Choroid plexus epithelial cell (primary cell): ENCODE measurements around the gene GPBP1L1.

Experiments used
- DNase-seq: peaks from one replicate; pipeline ENCODE4 v3.0.0-alpha.2; 2010; ENCODE audit warnings: low read depth
- H3K4me3 ChIP-seq: 2 replicates; pipeline ENCODE4 v1.5.1; 2011; ENCODE audit warnings: low read depth, mild to moderate bottlenecking, control low read depth, low read length, moderate library complexity
- TF ChIP-seq, protein P1 (sequence below): conservative IDR thresholded peaks from 2 replicates; pipeline ENCODE4 v1.5.1; 2011; ENCODE audit warnings: low read depth, mild to moderate bottlenecking, control low read depth, inconsistent platforms, low read length, moderate library complexity

Gene GPBP1L1

DNA sequence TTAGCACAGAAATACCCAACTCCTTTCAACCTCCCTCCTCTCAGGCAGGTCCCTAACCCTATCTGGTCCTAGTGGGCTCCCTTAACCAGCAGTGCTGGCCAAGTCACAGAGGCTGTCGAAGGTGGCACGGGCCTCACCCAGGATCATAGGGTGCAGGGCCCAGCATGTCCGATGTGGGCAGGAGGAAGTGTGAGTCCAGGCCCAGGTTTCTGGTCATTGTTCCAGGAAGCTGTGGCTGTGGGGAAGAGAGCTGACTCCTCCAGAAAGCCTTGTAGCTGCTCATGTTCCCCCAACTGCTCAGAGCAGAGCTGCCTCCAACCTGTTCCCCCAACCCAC is 64.9 kb downstream of the GPBP1L1 start:
- TF ChIP-seq, protein P1, sequence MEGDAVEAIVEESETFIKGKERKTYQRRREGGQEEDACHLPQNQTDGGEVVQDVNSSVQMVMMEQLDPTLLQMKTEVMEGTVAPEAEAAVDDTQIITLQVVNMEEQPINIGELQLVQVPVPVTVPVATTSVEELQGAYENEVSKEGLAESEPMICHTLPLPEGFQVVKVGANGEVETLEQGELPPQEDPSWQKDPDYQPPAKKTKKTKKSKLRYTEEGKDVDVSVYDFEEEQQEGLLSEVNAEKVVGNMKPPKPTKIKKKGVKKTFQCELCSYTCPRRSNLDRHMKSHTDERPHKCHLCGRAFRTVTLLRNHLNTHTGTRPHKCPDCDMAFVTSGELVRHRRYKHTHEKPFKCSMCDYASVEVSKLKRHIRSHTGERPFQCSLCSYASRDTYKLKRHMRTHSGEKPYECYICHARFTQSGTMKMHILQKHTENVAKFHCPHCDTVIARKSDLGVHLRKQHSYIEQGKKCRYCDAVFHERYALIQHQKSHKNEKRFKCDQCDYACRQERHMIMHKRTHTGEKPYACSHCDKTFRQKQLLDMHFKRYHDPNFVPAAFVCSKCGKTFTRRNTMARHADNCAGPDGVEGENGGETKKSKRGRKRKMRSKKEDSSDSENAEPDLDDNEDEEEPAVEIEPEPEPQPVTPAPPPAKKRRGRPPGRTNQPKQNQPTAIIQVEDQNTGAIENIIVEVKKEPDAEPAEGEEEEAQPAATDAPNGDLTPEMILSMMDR, result no peak
- H3K4me3 ChIP-seq, result no peak overlapping the region
- DNase-seq, result no peak

DNA sequence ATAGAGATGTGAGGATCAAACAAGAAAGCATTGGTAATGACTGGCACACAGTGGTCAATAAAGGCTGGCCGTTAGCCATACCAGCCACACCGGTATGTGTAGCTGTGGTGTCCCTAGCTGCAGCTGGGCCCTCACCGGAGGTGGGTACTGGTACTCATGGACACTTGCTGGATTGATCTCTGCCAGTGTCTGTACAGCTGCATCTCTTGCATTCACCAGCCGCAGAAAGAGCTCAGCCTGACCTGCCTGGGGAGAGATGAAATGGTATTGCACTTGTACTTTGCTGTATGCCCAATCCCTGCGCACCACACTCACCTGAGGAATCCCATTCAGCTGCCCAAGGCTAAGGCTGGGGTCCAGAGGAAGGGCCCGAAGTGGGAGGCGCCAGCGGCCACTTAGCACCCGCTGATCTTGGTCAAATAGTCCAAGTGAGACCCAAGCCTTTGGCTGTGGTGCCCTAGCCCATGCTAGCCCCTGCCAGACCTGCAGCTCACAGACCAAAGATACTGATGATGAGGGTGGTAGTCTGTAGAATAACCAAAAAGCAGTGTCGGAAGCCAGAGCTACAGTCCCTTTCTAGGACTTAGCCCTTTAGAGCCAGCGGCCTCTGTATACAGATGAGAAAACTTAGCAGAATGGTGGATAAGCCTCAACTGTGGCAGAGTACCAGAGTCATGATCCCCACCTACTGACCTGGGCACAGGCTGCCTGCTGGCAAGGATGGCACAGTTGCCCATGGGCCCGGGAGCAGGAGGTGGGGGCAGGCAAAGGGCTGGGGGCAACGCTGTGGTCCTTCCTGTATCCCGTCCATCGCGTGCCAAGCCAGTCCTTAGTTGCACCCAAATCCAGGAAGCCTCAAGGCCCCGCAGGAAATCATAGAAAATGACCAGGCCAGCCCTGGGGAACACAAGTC is 65.5 kb downstream of the GPBP1L1 start:
- H3K4me3 ChIP-seq, result no peak overlapping the region
- TF ChIP-seq, protein P1, result no peak
- no peak for DNase-seq

DNA sequence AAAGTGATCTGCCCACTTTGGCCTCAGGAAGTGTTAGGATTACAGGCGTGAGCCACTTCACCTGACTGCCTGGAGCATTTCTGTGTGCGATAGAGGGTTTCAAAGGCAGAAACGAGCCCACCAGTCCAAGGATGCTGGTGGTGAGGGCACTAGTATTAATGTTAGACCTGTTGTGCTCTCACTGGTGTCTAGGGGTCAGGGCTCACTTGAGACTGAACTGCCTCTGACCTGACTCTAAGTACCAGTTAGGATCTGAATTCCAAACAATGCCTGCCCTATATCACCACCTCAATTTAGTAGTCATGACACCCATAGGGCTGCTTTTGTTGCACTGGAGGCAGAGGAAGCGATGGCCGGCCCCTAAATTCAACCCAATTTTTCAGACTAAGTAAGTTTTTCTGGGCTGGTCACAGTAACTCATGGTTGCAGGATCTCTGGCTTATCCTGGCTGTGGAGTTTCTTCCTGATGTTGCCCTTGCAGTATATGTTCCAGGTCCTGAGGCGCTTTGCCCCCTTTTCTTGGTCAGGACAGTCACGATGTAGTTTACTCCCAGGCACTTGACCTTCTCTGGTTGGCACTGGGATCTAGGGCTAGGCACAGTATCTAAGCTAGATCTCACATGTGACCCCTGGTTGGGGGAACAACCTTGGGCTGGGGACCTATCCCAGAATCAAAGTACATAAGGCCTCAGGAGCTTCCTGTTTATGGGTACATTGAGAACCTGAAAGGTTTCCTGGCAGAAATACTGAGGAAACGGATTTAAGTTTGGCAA is 67.0 kb downstream of the GPBP1L1 start:
- TF ChIP-seq, protein P1, result no peak
- H3K4me3 ChIP-seq, result no peak overlapping the region
- DNase-seq, result no peak

DNA sequence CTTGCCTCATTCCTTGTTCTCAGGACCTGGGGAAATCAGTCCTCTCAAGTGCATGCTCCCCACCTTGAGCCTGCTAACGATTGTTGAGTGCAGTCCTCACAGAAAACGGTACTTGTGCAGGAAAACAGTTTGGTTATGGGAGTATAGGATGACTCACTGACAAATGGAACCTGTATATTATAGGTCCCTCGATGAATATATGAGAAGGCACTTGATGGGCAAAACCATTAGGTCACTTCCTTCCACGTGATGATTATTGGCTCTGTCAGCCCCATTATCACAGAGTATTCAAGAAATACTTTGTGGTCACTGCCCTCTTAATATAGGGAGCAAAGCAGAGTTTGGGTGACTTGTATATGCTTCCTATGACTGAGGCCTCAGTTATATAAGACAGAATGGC is 68.7 kb downstream of the GPBP1L1 start:
- TF ChIP-seq, protein P1, result no peak
- no peak overlapping the region for H3K4me3 ChIP-seq
- DNase-seq, result peak; percentile 19

DNA sequence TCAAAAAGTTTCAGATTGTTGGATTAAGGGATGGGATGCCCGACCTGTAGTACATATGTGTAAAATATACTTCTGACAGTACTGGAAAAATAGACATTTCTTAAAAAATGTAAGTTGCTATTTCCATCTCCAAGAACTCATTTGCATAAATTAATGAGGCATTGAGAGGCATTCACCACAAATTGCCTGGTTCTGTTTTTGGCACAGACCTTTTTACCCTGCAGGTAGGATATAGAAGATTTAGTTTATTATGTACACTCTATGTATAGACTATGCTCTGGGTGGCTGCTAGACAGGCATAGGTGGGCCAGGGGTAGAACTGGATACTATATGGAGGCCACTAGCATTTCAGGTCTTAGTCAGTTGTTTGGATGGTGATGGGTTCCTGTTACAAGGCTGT is 70.4 kb downstream of the GPBP1L1 start:
- no peak for DNase-seq
- TF ChIP-seq, protein P1, result no peak
- H3K4me3 ChIP-seq, result no peak overlapping the region

DNA sequence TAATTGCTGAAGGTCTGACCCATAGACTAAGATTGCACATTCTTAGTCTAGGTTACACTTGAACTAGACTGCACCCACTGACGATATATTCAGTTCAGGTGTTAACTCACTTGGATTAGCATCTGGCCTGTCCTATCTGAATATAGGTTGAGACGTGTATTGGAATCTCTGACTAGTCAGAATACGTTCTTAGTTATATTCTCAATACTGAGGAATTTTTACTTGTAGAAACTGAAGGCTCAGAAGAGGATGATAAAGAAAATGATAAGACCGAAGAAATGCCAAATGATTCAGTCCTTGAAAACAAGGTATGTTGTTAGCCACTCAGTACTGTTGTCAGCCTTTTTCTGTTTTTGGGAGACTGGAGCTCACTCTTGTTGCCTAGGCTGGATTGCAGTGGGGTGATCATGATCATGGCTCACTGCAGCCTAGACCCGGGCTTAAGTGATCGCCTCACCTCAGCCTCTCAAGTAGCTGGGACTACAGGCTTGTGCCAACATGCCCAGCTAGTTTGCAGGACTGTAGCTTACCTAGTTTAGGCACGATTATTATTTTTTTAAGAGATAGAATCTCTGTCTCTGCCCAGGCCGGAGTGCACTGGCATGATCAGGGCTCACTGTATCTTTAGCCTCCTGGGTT is 73.3 kb downstream of the GPBP1L1 start:
- TF ChIP-seq, protein P1, result no peak
- no peak overlapping the region for H3K4me3 ChIP-seq
- DNase-seq, result no peak
